GM19351 (cell line): ENCODE data around the gene MORN3.

ENCODE experiments used
- ATAC-seq: cut with Tn5 transposase; IDR thresholded peaks from one replicate; pipeline ENCODE4 v1.9.1; 2021; ENCODE audit warnings: mild to moderate bottlenecking, moderate library complexity; ENCODE audit not compliant: unreplicated experiment

The MORN3 gene

DNA sequence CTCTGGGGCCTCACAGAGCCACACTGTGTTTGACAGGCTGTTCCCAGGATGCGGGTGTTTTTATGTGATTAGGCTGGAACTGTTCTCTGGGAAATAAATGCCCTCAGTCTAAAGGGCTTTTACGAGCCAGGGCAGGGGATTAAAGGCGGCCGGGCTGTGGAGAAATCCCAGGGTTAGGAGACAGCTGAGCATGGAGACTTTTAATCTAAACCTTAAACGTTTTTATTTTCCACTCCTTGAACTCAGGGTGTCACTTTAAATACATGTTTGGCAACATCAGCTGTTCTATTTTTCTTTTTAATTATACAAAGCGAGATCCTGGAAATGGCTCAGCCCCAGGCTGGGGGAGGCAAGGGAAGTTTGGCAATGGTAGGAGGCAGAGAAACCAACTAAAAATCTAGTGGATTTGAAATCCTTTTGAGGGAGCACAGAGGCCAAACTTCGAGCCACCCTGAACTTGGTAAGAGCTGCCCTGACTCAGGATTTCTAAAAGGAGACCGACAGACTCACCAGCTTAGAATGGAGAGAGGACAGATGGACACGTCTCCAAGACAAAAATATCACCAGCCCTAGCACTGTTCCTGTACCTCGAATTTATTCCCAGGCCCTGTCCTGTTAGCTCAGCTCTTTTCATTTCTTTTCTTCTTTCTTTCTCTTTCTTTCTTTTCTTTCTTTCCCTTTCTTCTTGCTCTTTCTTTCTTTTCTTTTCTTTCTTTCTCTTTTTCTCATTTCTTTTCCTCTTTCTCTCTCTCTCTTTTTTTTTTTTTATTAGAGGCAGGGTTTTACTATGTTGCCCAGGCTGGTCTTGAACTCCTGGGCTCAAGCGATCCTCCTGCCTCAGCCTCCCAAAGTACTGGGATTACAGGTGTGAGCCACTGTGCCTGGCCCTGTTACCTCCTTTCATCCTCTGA lies 59.0 kb downstream of the MORN3 start:
- ATAC-seq = no peak

DNA sequence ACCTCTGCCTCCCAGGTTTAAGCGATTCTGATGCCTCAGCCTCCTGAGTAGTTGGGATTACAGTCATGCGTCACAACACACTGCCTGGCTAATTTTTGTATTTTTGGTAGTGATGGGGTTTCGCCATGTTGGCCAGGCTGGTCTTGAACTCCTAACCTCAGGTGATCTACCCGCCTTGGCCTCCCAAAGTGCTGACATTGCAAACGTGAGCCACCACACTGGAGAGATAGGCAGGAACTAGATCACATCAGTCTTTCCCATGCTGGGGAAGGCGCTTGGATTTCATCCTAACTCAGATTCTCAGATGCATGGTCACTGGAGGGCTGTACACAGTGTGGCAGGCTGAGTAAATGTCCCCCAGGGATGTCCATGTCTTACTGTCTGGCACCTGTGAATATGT lies 61.2 kb downstream of the MORN3 start:
- ATAC-seq = no peak

DNA sequence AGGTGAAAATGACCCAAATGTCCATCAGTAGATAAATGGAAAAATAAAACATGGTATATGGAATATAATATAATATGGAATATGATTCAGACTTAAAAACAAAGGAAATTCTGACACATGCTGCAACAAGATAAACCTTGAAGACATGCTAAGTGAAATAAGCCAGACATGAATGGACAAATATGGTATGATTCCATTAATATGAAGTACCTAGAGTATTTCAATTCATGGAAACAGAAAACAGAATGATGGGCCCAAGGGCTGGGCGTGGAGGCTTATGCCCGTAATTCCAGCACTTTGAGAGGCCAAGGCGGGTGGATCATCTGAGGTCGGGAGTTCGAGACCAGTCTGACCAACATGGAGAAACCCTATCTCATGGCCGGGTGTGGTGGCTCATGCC lies 65.9 kb downstream of the MORN3 start:
- no peak for ATAC-seq

DNA sequence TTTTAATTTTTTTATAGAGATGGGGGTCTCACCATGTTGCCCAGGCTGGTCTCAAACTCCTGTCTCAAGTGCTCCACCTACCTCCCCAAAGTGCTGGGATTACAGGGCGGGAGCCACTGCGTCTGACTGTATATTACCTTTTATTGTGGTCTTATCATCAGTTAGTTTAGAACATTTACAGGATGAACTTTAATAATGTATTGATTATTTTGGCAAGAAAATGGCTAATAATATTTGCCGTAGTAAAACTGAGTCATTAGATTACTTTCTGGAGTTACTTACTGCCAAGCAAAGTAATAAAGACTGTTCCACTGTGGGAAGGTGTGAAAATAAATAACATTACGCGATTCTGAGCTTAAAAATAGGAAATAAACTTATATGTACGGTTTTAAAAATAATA lies 66.7 kb downstream of the MORN3 start:
- no peak for ATAC-seq

DNA sequence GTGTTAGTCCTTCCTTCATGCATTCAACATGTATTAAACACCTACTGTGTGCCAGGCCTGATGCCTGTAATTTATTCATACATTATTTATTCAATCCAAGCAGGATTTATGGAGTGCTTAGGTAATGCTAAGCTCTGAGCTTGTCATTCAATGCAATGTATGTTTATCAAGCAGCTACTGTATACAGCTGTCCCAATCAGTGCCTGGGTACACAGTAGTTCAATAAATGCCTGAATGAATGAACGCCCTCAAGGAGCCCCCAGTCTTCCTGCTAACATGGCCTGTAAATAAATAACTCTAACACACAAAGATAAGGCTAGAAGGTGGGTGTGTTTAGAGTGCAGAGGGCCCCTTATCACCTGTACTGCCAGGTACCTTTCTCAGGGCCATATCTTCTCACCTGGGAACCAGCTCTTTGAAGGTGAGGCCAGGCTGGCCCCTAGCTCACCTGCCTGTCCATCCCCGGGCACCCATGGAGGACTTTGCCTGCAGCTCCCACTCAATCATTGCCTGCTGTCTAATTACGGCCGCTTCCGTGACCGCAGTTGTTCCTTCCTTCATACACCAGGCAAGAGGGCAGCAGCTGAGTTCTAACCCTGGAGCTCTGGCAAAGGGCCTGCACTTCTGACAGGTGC lies 68.6 kb downstream of the MORN3 start:
- no peak for ATAC-seq
